NCI-H510A treated with DMSO at 0.1 percent for 48 hours (cell line): ENCODE data around the gene PERP.
"Not testable (repeated sequence)": the region's sequence is repeated elsewhere in the genome, so short reads cannot be mapped to it uniquely, and the experiment has no call there.

Experiments
- DNase-seq: peaks from one replicate; lab custom pipeline; 2025; lab: John Stamatoyannopoulos, UW

PERP gene

DNA sequence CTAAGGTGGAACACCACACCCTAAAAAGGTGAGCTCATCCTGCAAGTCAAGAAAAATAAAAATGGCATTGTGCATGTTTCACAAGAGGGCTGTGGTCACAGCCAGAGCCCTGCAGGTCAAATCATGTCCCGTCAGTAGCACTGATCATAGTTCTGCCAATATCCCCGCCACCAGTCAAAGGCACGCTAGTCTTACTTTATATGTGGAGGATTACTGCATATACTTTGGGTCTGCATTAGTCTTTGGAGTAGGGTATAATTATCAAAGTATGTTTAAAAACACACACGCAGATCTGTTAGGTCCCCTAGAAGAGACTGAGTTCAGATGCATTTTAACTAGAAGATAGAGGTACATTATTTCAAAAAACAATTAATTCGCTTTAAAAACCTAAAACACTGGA lies 1.8 kb downstream of the PERP start:
- DNase-seq: peak; percentile 30

DNA sequence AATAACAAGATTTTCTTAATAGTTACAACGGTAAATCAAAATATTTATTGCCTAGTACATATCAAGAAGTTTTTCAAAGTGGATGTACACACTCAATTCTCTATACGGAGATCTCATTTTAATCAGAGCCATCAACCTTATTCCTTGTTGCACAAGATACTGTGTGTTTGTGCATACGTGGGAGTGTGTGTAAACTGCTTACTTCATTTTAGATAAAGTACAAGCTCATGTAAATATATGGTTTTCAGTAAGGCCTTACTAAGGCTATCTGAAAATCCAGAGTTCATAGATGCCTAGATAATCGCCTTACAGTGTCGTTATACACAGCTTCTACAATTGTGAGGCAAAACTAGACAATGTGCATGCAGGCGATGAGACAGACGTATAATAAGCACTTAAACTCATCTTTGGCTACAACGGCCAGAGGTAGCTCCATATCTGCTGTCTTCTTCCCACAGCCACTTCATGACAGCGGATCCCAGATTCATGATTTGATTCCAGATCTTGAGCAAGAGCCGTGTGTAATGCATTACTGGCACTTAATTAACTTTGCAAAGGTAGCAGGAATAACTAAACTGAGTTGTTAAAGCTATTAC lies 2.5 kb downstream of the PERP start:
- DNase-seq: no peak

DNA sequence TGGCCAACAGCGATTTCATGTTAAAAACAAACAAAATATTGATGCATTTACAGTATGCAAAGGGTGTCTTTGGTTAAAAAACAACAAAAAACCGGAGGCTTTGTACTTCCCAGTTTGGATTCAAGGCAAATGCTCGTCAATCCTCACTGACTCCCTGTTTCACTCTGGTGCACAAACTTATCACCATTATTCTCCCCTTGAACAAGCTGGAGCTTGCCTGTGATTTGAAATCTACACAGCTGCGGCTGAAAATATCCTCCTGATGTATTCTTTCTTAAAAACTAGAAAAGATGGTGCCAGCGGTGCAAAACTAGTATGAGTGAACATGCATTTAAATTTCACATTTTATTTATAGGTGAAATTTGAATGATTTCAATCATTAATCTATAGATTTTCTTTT lies 3.3 kb downstream of the PERP start:
- DNase-seq: peak; percentile 11

DNA sequence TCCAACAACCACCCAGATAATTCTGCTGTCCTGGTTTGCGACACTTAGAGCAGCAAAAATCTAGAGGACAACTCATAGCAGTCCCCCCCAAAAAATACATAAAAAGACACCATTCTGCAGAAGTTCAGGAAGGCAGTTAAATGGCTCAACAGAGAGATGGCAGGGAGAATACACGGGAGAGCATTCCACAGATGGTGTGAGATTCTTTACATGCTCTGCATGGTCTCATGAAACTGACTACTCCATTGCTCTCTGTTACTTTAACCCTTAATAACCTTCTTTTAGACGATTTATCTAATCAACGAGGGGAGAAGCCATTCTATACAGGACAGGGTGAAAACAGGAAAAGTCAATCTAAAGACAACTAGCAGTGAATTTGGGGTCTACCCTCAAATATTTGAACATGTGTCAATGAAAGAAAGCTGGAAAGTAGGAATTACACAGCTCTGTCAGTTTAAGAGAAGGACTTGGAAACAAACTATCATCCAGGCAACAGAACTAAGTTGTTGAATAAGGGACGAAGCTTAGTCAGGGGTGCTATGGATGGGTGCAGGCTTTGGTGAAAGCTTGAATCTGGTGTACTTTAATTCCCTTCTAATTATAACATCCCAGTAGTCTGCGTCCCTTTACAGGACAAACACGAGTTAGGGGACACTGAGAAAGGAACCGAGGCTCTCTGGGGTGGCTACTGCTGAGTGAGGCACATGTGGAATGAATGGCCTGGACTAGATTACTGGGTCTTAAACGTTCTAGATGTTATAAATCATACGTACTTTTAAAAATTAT lies 5.1 kb downstream of the PERP start:
- no peak for DNase-seq

DNA sequence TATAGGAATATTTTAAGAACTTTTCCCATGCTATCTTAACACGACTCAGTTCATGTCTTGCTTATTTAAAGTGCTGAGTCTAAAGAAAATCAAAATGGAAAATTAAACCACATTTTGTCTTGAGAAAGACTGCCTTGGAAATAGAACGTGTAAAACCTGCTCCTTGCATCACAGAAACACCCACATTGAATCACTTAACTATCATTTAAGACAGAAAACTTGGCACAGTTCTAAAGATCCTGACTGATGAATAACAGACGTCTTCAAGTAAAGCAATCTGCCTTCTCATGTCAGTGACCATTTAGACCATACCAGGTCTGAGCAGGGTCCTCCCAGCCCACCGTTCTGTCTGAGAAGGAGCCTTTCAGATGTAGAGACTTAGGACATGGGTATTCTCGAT lies 7.4 kb downstream of the PERP start:
- no peak for DNase-seq

DNA sequence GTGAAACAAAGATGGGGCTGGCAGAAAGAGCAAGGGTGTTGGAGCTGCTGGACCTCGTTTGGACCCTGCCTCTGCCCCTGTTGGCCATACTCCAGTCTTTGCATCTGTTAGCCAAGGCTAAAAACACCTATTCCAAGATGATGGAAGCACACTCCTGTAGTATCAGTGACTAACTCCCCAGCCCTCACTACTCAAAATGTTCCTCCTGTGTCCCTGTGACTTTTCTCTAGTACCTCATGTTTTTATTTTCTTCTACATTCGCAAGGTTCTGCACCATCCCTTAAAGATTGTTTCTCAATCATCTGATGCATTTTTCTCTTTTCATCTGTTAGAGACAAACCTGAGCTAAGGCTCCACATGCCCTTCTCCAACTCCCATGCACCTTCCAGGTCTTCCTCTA lies 8.9 kb downstream of the PERP start:
- DNase-seq: no peak

DNA sequence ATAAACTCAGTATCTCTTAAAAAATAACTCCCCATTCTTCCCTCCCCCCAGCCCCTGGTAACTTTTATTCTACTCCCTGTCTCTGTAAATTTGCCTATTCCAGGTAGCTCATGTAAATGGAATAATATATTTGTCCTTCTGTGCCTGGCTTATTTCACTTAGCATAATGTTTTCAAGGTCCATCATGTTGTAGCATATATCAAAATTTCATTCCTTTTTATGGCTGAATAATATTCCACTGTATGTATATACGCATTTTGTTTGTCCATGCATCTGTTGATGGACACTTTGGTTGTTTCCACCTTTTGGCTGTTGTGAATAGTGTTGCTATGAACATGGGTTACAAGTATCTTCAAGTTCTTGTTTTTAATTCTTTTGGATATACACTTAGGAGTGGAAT lies 13.0 kb downstream of the PERP start:
- DNase-seq: no peak

DNA sequence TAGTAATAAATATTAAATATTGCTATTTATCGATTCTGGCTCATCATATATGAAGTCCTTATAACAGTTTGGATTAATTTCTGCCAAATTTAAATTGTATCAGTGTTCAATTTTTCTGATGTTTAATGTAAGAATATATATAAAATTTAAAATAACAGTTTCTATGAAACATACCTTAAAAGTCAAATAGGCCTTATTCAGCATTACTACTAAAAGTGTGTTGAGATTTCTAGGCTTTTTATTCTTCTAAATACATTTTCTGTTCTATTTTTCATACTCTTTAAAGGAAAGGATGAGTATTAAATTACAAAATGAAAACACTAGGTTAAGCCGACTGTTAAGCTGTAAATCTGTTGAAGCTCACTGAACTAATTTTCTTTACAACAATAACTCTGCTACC lies 13.6 kb downstream of the PERP start:
- DNase-seq: no peak

DNA sequence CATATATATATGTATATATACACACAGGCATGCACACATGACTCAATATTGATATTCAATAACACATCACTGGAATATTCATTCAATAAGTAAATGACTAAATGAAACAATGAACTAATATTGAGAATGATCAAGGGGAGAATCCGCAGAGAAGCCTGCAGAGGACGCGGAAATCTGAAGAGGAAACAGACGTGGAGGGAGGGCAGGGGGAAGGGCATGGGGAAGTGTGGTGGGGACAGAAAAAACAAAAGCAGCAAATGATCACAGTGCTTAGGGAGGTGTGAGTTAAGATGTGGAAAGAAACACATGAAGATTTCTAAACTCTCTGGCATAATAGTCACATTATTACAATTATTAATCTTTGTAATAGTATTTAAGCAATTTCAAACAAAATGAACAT lies 14.5 kb downstream of the PERP start:
- no peak for DNase-seq

DNA sequence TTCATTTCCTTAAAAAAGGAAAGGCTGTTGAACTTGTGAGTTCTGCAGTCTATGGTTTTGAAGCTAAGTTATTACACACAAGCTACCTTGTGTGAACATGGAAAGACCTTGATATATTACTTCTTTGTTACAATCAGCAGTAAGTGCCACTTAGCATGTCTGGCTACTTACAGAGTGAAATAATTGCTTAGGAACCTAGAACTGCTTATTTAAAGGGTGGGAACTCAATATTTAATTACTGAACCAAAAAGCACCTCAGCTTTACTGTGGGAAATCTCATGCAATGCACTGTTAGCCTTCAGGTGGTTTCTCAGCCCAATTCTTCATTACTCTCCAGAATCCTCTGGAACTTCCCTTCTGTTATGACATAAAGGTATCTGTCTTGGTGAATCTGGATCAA lies 17.9 kb downstream of the PERP start:
- DNase-seq: no peak

DNA sequence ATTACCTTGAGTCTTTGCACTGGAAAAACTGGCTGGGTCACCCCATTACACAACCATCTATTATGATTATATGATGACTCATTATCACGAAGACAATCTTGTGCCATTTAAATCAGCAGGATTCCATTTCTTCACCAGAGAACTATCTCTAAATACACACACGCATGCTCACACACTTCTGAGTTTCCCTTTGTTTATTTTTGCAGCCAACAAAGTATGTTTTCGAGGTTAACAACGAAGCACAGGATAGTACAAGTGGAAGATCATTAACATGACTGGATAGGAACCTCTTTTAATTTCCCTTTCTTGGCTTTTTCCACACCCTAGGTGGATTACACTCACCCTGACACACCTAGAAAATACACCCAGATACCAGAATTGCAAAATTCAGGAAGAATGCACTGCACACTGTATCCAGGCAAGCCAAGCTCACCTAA lies 18.9 kb downstream of the PERP start:
- peak; percentile 53 for DNase-seq

DNA sequence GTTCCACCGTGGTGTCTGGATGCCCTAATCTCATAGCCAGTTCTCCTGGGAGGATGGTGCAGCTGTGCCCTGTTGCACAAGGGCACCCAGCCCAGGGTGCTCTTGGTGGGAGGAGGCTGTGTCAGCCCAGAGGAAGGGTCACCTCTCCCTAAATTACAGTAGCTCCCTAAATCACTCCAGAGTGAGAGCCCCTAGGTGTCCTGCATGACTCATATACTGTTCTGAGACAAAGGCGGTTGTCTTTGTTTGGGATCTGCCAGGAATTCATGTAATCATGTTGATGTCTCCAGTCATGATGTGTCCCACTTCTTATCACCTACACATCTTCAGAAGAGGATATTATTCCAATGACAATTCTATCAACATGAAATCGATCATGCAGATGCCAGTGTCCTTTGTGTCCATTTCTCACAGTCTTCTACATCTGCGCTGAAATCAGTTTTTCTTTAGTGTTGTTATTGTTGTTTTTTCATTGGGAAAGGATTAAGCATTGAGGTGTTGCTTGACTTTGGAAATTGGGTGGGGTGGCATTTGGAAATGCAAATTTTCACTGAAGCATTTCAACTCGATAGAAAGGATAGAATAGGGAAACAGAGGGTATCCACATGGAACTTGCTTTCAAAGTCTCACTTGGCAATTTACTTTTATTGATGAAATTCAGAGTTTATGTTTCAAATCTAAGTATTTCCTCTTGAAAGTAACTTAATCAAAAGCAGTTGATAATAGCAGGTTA lies 19.5 kb downstream of the PERP start:
- no peak for DNase-seq

DNA sequence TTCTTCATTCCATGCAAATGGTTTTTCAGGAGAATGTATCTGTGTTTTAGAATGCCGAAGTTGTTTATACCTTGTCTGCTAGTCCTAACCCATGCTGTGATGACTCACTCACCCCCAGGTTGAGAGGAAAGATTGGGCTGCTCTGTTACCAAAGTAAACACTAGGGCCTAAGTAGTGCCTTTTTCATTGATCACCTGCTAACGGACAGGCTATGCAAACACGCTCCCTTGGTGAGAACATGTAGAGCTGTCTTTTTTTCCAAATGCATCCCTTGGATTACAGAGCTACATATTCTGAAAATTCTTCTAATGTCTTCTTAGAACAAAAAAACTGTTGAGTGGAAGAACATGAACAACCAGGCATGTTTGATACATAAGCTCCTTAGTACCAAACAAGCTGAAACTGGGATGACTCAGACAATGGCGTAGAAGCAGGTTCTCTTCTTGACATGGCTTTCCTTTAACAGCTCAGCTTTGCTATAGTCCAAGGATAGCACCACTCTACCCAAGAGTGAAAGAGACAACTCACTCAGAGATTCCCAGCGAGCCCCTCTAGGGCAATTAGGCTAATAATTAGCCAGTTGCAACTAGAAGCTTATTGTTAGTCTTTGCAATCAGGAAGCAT lies 20.5 kb downstream of the PERP start:
- DNase-seq: peak; percentile 75

DNA sequence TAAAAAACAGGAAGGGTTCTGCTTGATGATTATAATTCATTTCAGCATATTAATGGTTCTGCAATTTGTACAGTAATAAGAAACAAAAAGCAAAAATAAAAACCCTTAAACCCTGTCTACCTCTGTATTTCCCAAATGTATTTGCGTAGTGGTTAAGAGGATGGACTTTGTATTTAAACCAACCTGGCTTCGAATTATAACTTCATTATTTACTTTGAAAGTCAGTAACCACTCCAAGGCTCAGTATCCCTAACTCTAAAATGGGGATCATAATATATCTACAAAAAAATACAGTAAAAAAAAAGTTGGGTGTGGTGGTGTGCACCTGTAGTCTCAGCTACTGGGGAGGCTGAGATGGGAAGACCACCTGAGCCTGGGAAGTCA lies 21.4 kb downstream of the PERP start:
- no peak for DNase-seq

DNA sequence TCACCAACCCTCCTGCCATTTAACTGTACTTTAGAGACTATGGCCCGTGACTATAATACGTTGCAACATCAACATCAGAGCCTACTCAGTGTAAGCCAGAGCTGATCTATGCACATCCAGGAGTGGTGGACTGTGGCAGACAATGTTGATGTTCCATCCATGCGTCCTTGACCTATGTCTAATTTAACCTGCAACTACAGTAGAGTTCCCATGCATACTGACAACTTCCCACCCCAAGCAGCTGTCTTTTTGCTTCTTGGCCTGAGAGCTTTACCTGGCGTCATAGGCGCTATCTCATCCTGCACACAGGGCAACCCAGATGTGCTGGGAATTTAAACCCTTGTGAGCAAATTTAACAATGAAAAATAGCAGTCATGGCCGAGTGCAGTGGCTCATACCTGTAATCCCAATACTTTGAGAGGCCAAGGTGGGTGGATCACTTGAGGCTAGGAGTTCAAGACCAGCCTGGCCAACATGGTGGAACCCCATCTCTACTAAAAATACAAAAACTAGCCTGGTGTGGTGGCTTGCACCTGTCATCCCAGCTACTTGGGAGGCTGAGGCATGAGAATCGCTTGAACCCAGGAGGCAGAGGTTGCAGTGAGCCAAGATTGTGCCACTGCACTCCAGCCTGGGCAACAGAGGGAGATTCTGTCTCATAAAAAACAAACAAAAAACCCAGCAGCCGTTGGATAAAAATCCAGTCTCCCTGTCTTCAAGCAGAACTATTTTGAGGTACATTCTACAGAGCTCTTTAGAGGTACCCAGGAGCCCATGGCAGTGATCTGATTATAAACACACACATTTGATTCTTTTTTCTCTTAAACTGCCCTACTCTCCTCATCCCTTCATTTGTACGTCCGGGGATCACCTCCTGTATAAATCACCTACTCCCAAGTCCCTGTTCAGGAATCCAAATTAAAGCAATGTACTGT lies 22.0 kb downstream of the PERP start:
- DNase-seq: no peak

DNA sequence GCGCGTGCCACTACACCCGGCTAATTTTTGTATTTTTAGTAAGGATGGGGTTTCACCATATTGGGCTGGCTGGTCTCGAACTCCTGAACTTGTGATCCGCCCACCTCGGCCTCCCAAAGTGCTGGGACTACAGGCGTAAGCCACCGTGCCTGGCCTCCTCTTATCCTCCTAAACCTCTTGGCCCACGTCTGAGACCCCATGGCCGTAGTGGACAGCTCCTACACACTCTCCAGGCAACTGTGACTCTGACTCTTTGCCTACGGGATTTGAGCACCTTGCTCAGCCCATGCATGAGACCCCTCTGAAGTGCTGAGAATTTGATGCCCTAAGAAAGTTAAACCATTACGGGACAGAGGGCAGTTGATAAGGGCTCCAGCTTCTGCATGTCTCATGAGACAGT lies 25.0 kb downstream of the PERP start:
- DNase-seq: no peak

DNA sequence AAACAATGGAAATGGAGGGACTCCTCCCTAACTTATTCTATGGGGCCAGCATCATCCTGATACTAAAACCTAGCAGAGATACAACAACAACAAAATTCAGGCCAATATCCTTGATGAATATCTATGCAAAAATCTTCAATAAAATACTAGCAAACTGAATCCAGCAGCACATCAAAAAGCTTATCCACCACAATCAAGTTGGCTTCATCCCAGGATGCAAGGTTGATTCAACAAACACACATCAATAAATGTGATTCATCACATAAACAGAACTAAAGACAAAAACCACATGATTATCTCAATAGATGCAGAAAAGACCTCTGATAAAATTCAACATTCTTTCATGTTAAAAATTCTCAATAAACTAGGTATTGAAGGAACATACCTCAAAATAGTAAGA lies 27.7 kb downstream of the PERP start:
- not testable (repeated sequence) for DNase-seq

DNA sequence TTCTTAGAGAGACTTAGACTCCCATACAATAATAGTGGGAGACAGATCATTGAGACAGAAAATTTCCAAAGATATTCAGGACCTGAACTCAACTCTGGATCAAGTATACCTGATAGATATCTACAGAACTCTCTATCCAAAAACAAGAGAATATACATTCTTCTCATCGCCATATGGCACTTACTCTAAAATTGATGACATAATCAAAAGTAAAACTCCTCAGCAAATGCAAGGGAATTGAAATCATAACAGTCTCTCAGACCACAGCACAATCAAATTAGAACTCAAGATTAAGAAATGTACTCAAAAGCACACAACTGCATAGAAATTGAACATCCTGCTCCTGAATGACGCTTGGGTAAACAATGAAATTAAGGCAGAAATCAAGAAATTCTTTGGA lies 28.7 kb downstream of the PERP start:
- no peak for DNase-seq

DNA sequence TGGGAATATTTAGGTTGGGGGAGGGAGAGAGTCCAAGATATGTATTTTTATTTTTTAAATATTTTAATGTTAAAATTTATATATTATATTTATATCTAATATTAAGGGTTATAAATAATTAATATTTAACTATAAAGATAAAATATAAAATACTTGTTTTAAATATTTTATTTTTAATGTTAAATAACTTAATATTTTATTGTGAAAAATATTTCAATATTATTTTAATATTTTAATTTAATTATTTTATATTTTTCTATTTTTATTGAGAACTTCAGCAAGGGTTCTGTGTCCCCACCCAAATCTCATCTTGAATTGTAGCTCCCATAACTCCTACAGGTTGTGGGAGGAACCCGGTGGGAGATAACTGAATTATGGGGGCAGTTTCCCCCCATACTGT lies 34.0 kb downstream of the PERP start:
- no peak for DNase-seq

DNA sequence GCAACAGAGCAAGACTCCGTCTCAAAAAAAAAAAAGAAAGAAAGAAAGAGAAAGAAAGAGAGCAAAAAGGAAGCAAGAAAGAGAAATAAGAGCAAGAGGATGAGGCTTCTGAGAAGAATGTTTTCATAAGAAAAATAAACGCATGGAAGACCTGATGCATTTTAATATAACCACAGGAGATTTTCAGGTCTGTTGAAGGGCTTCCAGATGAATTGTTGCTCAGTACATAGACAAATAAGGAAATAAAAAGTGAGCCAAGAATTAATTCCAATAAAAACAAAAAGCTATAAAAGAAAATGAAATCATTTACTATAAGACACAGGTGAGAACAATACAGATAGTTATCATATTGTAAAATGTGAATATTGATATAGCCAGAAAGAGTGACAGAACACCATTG lies 43.5 kb downstream of the PERP start:
- no peak for DNase-seq

DNA sequence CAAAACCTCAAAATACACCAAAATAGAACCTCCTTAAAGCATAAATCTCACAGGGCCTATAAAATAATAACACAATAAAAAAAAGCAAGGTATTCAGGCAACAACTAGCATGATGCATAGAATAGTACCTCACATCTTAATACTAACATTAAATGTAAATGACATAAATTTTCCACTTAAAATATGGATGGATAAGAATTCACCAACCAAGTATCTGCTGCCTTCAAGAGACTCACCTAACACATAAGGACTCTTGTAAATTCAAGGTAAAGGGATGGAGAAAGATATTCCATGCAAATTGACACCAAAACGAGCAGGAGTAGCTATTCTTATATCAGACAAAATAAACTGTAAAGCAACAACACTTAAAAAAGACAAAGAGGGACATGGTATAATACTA lies 52.2 kb downstream of the PERP start:
- no peak for DNase-seq

DNA sequence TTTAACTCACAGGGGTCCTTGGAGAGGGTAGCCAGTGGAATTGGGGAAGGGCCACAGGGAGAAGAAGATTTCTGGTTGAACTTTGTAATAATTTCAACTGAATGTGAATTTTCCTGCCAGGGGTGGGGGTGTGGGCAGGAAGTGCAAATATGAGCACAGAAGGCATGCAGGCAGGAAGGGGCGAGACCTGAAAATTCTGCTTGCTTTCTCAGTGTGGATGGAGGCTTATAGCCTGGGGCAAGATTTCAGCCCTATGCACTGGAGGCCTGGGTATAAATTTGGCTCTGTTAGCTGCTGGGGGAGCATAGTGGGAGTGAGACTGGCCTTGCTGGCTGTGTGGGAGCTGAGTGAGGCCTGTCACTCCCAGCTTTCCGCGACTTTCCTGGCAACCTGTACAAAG lies 54.4 kb downstream of the PERP start:
- DNase-seq: no peak
